Fibroblast of skin of left biceps (primary cell): ENCODE results near the gene OTUD3.
"Not testable (repeated sequence)": the region's sequence is repeated elsewhere in the genome, so short reads cannot be mapped to it uniquely, and the experiment has no call there.

Experiments
- DNase-seq, 2 experiments: peaks; one replicate each; pipeline ENCODE4 v3.0.0-alpha.2; 2013; ENCODE audit warnings: low read depth in 2 of 2

OTUD3 gene, protein sequence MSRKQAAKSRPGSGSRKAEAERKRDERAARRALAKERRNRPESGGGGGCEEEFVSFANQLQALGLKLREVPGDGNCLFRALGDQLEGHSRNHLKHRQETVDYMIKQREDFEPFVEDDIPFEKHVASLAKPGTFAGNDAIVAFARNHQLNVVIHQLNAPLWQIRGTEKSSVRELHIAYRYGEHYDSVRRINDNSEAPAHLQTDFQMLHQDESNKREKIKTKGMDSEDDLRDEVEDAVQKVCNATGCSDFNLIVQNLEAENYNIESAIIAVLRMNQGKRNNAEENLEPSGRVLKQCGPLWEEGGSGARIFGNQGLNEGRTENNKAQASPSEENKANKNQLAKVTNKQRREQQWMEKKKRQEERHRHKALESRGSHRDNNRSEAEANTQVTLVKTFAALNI

DNA sequence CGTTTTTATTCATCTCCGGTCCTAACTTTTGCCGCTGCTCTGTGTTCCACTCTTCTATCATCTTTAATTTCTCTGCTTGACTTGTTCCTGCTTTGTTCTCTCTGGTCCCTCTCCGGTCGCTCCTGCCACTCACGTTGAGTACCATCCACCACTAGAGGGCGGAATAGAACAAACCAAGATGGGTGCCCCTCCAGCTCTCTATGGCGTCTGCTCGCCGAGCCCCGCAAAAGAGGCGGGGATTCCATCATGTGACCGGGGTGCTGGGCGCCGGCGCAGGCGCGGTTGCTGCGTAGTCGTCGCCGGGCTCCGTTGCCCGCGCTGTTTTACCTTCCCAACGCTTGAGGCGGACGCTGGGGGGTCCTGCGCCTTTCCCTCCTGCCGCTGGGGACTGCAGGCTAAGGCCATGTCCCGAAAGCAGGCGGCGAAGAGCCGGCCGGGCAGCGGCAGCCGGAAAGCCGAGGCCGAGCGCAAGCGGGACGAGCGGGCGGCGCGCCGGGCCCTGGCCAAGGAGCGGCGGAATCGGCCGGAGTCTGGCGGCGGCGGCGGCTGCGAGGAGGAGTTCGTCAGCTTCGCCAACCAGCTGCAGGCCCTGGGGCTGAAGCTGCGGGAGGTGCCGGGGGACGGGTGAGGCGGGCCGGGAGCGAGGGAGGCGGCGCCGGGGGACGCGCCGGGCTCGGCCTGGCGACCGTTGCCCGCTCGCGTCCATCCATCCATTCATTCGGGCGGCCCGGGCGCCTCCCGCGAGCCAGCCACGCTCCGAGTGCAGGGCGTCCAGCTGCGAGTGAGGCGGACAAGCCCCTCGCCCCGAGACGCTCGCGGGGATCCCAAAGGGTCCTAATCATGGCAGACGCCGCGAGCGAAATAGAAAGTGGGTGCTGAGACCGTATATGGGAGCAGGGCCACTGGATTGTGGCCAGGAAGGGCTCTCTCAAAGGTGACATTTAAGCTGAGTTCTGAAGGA is at the start of gene OTUD3:
Gene OTUD3, plus strand, starts transcription at position 285 of the 961 bp plus-strand sequence. Its CDS starts 119 bp downstream, at position 404.
- peak; percentile 91 for DNase-seq

DNA sequence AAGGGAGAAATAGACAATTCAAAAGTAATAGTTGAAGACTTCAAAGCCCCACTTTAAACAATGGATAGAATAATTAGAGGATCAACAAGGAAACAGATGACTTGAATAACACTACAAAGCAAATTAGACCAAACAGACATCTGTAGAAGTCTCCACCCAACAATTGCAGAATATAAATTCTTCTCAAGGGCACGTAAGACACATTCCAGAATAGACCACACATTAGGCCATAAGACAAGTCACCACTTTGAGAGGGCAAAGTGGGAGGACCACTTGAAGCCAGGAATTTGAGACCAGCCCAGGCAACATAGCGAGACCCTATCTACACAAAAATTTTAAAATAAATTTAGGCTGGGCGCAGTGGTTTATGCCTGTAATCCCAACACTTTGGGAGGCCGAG is 46.6 kb upstream of the OTUD3 start:
- DNase-seq = no peak

DNA sequence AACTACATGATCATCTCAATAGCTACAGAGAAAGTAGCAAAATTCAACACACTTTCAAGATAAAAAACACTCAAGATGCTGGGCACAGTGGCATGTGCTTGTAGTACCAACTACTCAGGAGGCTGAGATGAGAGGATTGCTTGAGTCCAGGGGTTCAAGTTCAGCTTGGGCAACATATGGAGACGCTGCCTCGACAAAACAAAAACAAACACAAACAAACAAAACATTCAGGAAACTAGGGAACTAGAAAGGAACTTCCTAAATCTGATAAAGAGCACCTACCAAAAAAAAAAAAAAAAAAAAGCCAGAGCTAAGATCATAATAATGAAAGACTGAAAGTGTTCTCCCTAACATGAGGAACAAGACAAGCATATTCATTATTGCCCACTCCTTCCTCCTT is 44.3 kb upstream of the OTUD3 start:
- DNase-seq = no peak

DNA sequence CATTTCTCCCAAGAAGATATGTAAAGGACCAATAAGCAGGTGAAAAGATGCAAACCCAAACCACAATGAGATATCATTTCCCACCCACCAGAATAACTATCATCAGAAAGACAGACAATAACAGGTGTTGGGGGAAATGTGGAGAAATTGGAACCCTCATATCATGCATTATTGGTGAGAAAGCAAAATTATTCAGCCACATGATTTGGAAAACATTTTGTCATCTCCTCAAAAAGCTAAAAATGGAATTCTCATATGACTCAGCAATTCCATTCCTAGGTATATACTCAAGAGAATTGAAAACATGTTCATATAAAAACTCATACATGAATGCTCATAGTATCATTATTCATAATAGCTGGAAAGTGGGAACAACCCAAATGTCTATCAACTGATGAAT is 42.0 kb upstream of the OTUD3 start:
- DNase-seq = no peak

DNA sequence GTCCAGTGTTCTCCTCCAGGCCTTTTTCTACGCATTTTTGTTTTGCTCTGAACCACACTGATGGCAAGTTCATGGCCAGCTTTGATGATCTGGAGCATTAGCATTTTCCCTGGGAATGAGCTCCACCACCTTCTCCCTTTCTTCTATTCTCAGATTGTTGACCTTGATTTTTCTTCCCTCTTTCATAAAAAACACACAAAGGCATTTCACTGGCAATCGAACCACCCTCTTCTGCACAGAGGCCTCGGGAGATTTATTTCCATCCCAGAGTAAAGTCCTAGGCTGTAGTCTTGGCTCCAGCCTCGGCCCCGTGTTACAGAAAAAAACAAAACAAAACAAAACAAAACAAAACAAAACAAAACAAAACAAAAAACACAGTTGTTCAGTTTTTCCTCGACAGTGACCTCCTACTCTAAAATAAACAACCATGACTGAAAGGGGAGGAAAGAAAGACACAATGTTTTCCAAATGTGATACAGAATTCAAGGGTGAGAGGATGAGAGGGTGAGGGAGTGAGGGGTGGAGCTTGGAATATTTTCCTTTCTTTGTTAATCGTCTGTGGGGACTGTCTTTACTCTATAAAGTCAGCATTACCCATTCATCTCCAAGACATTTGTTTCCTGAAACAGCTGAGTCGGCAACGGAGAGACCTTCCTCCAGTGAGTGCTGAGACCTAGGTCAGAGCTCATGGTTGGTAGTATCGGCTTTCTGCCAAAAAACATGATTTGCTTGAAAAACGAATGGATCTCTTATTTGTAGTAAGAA is 37.3 kb upstream of the OTUD3 start:
- DNase-seq = no peak

DNA sequence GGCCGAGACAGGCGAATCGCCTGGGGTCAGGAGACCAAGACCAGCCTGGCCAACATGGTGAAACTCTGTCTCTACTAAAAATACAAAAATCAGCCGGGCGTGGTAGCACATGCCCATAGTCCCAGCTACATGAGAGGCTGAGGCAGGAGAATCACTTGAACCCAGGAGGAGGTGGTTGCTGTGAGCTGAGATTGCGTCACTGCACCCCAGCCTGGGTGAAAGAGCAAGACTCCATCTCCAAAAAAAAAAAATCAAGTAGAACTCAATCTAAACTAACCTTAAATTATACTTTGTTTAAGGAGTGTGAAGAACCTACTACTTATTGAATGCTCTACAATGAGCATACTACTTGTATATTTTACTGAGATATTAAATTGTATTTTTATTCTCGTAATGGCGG is 36.6 kb upstream of the OTUD3 start:
- no peak for DNase-seq

DNA sequence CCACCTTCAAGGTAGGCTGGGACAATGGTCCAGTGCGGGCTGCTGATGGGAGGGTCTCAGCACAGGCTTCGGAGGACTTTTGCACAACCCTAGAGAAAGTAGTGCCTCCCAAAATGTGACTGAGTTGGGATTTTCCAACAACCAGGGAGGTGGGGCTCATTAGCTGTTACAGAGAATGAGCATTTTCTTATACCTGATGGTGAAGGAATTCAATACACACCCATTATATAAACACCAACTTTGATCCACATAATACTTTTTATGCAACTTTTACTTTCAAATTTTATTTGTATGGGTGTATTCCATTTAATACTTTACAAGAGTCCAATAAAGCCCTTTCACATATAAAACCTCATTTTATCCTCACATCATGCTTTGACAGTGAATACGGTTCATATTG is 35.9 kb upstream of the OTUD3 start:
- no peak for DNase-seq

DNA sequence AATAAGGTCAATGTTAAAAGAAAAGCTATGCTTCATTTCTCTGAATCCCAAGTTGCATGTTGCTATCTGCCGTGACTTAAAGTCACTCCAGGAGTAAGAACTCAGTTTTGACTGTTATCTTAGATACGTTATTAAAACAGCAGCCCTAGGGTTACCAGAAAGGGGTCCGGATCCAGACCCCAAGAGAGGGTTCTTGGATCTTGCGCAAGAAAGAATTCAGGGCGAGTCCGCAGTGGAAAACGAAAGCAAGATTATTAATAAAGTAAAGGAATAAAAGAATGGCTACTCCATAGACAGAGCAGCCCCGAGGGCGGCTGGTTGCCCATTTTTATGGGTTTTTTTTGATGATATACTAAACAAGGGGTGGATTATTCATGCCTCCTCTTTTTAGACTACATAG is 34.9 kb upstream of the OTUD3 start:
- DNase-seq = not testable (repeated sequence)

DNA sequence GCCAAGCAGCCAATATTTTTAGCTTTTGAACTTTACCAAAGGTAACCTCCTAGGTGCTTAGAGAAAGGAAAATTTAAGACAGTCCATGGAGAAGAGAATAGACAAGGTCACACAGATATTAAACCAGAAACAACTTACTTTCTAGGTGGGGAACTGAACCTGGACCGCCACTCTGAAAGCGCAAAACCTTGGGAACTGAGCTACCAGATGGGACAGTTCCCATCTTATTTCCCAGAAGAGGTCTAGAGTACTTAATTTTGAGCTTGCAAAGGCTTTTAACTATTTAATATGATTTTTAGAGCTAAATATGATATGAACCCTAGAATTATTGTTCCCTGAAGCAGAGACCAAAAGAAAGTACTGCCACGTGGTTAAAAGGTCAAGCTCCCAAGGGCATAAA is 32.9 kb upstream of the OTUD3 start:
- not testable (repeated sequence) for DNase-seq

DNA sequence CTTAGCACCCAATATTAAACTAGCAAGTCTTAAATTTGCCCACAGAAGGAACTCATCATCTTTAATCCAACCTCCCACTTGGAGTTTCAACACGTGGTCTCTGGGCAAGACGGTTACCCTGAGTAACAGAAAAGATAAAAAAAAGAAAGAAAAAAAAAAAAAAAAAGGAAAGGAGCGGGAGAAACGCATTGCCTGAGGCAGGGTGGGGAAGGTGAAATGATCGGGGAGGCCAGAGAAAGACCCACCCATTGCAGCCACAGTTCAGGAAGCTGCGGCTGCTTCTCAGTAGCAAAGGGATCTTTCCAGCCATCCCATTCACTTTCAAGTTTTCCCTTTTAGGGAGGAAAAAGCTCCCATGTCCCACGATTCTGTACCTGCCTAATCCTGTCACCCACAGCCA is 32.0 kb upstream of the OTUD3 start:
- DNase-seq = no peak

DNA sequence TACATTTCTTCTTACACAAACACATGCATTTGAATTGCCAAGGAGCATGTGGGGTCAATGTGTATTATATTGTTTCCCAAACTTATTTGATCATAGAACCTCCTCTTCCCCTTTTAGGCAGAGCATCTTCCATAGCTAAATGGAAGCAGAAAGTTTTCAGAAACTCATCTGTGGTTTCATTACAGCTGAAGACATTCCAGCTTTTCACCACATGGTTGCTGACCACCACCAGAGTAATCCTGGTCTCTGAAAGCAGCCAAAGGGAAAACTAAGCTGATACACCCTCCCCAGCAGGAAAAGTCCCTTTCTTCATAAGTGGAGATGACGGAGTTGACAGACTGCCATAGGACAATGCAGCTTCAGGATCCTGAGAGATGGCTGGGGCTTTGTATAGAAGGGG is 30.2 kb upstream of the OTUD3 start:
- DNase-seq = no peak

DNA sequence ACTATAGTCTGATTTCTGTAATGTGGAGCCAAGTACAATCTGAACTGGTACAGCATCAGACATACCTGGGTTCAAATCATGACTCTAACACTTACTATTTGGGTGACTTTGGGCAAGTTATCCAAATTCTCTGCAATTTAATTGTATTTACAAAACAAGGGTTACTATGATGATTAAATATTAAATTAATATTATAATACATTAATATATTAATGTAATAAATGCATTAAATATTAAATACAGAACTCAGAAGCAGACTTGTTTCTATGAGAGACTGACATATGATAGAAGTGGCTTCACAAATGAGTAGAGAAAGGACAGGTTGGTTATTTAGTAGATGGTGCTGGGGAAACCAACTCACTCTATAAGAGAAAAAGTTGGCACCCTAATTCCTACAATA is 27.3 kb upstream of the OTUD3 start:
- DNase-seq = no peak

DNA sequence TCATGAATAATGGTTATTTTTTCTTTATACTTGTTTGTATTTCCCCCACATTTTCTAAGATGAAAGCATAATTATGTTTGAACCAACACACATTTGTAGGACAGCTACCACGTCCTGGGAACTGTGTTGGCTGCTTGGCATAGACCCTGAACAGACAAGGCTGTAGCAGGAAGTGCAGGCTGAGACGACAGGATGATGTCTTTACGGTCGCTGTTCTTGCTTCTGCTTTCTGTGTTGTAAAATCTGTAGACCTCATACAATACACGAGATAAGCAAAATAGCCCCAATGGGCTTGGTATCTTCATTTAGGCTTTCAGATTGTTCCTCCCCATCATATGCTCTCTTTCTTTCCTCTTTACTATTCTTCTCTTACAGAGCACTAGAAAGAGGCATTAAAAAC is 23.3 kb upstream of the OTUD3 start:
- DNase-seq = no peak

DNA sequence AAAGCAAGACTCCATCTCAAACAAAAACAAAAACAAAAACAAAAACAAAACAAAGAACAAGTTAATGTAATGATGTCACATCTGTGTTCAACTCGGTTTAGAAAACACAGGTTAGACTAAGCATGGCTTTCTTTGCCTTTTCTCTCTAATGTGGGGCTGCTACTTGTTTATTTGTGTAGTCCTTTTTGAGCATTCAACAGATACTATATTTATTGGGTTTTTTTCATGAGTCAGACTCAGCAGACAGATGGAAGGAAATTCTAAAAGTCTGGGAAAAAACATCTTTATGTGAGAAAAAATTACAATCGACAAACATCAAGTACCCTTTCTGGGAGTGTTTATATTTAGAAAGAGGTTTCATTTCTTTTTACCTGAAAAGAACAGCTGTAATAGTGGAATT is 22.3 kb upstream of the OTUD3 start:
- DNase-seq = no peak

DNA sequence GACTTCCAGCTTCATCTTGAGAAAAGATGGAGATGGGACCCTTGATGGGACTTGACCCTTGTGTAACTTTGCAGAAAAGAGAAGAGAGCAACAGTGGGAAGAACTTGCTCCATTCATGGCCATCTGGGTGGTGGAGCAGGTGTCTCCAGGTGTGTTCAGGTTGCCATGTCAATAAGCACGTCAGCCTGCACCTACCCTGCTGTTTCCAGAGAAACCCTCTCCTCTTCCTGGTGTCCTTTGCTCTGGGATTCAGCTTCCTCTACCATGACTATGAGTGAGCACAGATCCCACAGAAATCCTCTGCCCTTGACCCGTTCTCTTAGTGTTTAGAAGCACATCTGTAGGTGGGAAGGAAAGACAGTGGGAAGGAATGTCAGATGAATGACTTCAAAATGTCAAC is 21.8 kb upstream of the OTUD3 start:
- DNase-seq = no peak

DNA sequence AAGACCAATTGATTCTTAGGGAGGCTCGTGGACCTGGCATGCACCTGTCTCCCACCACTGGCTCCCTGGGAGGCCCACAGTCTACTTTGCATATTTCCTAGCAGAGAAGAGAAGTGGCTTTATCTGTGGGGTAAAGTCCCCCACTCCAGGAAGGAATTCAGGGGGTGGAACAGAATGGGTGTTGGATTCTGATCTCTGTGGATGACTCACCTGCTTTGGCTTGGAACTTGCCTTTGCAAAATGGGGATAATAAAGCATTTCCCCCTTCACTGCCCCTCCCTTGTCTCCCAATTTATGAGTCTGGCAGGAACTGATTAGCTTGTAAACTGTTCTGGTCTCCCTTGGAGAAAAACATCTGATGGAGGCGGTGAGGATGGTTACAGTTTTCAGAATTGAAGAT is 21.2 kb upstream of the OTUD3 start:
- DNase-seq = peak in 1 of 2 experiments; percentile 28

DNA sequence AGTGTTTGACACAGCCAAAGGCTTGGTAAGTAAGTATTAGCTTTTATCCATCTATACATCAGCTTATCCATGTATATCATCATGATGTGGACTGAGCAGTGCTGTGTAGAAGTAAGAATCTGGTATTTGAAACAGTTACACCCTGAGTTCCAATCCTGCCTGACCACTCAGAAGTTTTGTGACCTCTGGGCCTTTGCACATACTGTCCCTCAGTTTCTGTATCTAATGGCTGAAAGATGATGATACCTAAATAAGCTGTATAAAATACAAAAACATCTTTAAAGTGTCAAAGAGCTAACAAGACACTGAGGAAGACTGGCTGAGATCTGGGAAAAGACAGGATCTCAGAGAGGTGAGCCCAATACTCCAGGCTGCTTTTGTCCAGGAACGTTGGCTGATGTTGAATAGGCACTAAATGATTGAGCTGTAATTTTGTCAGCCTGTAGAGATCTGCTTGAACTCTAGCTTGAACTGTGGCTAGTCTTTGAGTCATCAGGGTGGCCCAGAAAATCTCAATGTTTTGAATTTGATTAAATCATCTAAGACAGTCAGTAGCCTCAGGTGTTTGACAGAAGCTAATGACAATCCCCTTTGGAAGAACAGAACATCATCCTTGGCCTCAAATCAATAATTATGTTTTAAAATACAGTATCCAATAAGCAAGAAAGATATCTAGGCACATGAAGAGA is 20.2 kb upstream of the OTUD3 start:
- DNase-seq = no peak

DNA sequence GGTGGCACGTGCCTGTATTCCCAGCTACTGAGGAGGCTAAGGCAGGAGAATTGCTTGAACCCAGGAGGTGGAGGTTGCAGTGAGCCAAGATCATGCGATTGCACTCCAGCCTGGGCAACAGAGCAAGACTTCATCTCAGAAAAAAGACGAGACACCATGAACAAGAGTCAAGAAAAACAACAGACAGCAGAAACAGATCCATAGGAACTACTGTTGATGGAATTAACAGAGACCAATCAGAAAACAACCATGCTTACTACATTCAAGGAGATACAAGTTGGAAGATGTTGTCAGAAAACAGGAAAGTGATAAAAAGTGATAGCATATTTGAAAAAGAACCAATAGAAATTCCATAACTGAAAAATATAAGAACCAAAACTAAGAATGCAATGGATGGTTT is 19.3 kb upstream of the OTUD3 start:
- no peak for DNase-seq

DNA sequence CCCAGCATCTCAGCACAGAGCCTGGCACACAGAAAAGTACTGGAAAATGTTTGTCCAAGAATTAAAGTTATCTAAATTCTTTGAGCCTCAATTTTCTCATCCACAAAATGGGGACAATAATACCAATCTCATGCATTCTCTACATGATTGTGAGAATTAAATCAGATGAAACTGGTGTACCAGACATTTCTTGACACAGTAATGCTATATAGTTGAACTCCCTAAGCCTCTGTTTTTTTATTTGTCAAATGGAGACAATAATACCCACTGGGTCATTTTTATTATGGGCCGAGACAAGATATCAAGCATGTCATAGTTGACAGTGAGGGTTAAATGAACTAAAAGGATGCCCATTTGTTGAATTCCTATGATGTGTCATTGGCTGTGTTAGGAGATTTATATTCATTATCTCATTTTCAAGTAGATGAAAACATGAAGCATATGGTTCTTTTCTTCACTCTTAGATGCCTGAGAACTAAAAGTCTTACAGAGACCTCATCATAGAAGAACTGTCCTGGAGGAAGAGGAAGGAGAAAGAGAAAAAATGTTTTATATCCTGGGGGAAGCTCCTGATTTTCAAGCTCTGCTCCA is 17.5 kb upstream of the OTUD3 start:
- no peak for DNase-seq

DNA sequence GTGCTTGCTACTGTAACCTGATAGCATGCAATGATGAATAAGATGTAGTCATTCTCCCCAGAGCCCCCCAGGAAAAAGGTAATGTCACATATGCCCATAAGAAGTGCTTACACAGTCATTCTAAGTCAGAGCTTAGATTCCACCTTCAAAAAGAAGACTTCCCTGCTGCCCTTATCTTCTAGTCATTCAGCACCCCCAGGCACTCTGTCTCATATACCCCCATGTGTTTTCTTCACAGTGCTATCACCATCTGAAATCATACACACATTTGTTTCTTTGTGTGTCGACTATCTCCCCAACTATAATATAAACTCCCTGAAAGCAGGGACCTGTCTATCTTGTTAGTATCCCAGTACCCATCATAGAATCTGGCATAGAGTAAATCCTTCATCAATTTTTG is 16.2 kb upstream of the OTUD3 start:
- no peak for DNase-seq

DNA sequence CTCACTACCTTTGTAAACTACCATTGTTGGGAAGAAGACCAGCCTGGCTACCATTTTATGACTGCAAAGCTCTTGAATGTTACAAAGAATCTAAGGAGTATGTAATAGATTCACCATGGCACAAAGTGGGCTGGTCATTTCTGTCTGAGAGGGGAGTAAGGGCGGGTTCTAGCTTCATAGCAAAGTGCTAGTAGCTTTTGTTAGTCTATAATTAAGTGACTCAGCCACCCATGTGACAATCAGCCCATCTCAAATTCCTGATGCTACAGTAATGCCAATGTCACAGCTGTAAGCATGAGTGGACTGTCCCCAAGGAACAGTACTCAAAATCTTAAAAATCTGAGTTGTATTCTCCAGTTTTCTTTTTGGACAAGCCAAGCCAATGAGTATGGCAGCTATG is 15.4 kb upstream of the OTUD3 start:
- no peak for DNase-seq
